GM10248 (cell line): Measurements from ENCODE around the gene GLB1L3.

Experiments
- CTCF ChIA-PET: fragments of 300-600 bp; sonication (Branson Sonifier 250); formaldehyde crosslinking; extraction: SDS; loops from one replicate; lab custom pipeline; 2021; ENCODE audit warnings: antibody characterized with exemption; lab: Yijun Ruan, JAX
- POLR2A ChIA-PET: fragments of 350-650 bp; sonication (Branson Sonifier 250); formaldehyde crosslinking; extraction: SDS; loops from one replicate; lab custom pipeline; 2020; ENCODE audit warnings: antibody characterized with exemption; lab: Yijun Ruan, JAX
- DNase-seq: peaks from one replicate; pipeline ENCODE4 v3.0.0; 2012; ENCODE audit errors: extremely low spot score
- TF ChIP-seq, protein P1 (sequence below): IDR thresholded peaks from 2 replicates; pipeline ENCODE4 v1.5.1; 2012; ENCODE audit warnings: mild to moderate bottlenecking, low read depth; ENCODE audit errors: extremely low read depth, missing control alignments, control extremely low read depth

GLB1L3 gene

GRCh38 chr11:134365011-134365925 is 89.1 kb downstream of the GLB1L3 start:
- no peak for DNase-seq
- TF ChIP-seq, protein P1, sequence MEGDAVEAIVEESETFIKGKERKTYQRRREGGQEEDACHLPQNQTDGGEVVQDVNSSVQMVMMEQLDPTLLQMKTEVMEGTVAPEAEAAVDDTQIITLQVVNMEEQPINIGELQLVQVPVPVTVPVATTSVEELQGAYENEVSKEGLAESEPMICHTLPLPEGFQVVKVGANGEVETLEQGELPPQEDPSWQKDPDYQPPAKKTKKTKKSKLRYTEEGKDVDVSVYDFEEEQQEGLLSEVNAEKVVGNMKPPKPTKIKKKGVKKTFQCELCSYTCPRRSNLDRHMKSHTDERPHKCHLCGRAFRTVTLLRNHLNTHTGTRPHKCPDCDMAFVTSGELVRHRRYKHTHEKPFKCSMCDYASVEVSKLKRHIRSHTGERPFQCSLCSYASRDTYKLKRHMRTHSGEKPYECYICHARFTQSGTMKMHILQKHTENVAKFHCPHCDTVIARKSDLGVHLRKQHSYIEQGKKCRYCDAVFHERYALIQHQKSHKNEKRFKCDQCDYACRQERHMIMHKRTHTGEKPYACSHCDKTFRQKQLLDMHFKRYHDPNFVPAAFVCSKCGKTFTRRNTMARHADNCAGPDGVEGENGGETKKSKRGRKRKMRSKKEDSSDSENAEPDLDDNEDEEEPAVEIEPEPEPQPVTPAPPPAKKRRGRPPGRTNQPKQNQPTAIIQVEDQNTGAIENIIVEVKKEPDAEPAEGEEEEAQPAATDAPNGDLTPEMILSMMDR = no peak
- POLR2A ChIA-PET = no interaction called here
- CTCF ChIA-PET = interaction anchor here (1.1 kb wide), 1 partner anchor 10 kb away, joined by 3 read pairs; no protein-coding TSS in a partner anchor

- TF ChIP-seq, protein P1 = no peak
- DNase-seq = no peak
- ChIA-PET POLR2A (no interaction called here), CTCF (interaction anchor here (1.1 kb wide), 1 partner anchor 11 kb away, joined by 3 read pairs; no protein-coding TSS in a partner anchor)
These were observed 90.1 kb downstream of the GLB1L3 start for GRCh38 chr11:134366254-134366653.

DNA sequence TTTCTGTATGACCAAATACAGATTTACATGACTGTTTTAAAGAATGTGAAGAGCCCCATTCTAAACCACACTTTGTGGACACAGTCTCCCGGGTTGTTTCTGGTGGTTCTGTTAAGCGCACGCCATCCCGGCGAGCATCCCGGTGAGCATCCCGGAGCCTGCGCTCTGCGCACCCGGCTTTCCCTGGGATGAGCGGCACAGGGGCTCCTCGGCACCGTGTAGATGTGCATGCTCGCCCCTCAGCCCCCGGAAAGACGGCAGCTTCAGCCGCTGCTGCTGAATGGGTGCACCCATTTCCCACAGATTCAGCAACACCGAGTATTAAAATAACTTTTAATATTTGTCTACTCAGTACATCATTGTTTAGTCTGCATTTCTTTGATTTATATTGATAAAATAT is 91.6 kb downstream of the GLB1L3 start:
- TF ChIP-seq, protein P1 = no peak
- ChIA-PET POLR2A (no interaction called here), CTCF (interaction anchor here (1.1 kb wide), 1 partner anchor 9 kb away, joined by 4 read pairs; no protein-coding TSS in a partner anchor)
- DNase-seq = no peak
